ENCODE data around the gene RPP25. TPM values are rescaled to one million over a fixed set of nuclear protein-coding genes. Genes with fewer than 3 reads are reported as not detected.

RPP25 gene
- total RNA-seq, 4 donors from 2014 or later, result 3.0 to 16.8 (median 7.0) TPM

GRCh38 chr15:74978077-74978476, 21.5 kb upstream of the RPP25 start:
- TF ChIP-seq POLR2A (IDR thresholded peaks at IDR 0.05), result no peak
- no peak for TF ChIP-seq CTCF (IDR thresholded peaks at IDR 0.05)

GRCh38 chr15:74977599-74977998, 21.0 kb upstream of the RPP25 start:
- DNase-seq, result no peak
- Histone ChIP-seq H3K27ac (no peak overlapping the region), H3K27me3 (no peaks in the 10 kb centered on the region), H3K9me3 (no peaks in the 10 kb centered on the region), H3K4me3 (no peak overlapping the region), H3K4me1 (no peaks in the 10 kb centered on the region), H3K36me3 (no peaks in the 10 kb centered on the region)
- intact Hi-C loops (cut with DNase I; ENCODE audit: low total_unique reads), result no loop called here
- no peak for TF ChIP-seq POLR2A (IDR thresholded peaks at IDR 0.05)
- no peak for TF ChIP-seq CTCF (IDR thresholded peaks at IDR 0.05)

More at GRCh38 chr15:74978077-74978476, 21.5 kb upstream of the RPP25 start:
- Histone ChIP-seq H3K9me3 (no peaks in the 10 kb centered on the region), H3K4me3 (no peak overlapping the region), H3K27me3 (no peaks in the 10 kb centered on the region), H3K36me3 (no peaks in the 10 kb centered on the region), H3K4me1 (no peaks in the 10 kb centered on the region), H3K27ac (no peak overlapping the region)
- no peak for DNase-seq
- intact Hi-C loops (cut with DNase I; ENCODE audit: low total_unique reads), result no loop called here

GRCh38 chr15:74976159-74976558, 19.6 kb upstream of the RPP25 start:
- no peak for DNase-seq
- TF ChIP-seq CTCF (IDR thresholded peaks at IDR 0.05) (no peak), POLR2A (IDR thresholded peaks at IDR 0.05) (no peak)
- H3K4me1 ChIP-seq, result no peaks in the 10 kb centered on the region
- no peak overlapping the region for H3K27ac ChIP-seq
- intact Hi-C loops (cut with DNase I; ENCODE audit: low total_unique reads), result no loop called here
- H3K27me3 ChIP-seq, result no peaks in the 10 kb centered on the region
- no peak overlapping the region for H3K4me3 ChIP-seq
- no peaks in the 10 kb centered on the region for H3K9me3 ChIP-seq
- no peaks in the 10 kb centered on the region for H3K36me3 ChIP-seq

- no peak for TF ChIP-seq CTCF (IDR thresholded peaks at IDR 0.05)
- TF ChIP-seq POLR2A (IDR thresholded peaks at IDR 0.05), result no peak
- Histone ChIP-seq H3K4me3 (no peak overlapping the region), H3K9me3 (no peaks in the 10 kb centered on the region), H3K27me3 (no peaks in the 10 kb centered on the region), H3K36me3 (no peaks in the 10 kb centered on the region), H3K27ac (no peak overlapping the region), H3K4me1 (no peaks in the 10 kb centered on the region)
- intact Hi-C loops (cut with DNase I; ENCODE audit: low total_unique reads), result no loop called here
- no peak for DNase-seq
Measured at GRCh38 chr15:74967670-74968069, 11.1 kb upstream of the RPP25 start.

- TF ChIP-seq POLR2A (IDR thresholded peaks at IDR 0.05) (no peak), CTCF (IDR thresholded peaks at IDR 0.05) (no peak)
- DNase-seq, result no peak
- peaks cover 0 to under 1% of the 10 kb centered on the region in 2 donors for H3K27me3 ChIP-seq
- no peaks in the 10 kb centered on the region for H3K4me1 ChIP-seq
- intact Hi-C loops (cut with DNase I; ENCODE audit: low total_unique reads), result no loop called here
- H3K9me3 ChIP-seq, result no peaks in the 10 kb centered on the region
- no peak overlapping the region for H3K27ac ChIP-seq
- H3K4me3 ChIP-seq, result no peak overlapping the region
- no peaks in the 10 kb centered on the region for H3K36me3 ChIP-seq
Measured at GRCh38 chr15:74964794-74965193, 8.2 kb upstream of the RPP25 start.
